K562 (cell line): ENCODE data around the gene PTPRG. TPM values are rescaled to one million over a fixed set of nuclear protein-coding genes. Genes with fewer than 3 reads are reported as not detected.

Experiments used
- ATAC-seq: fragments of 200-7000 bp; cut with Tn5 transposase; 3 replicates; pipeline ENCODE4 v1.9.1; 2020; ENCODE audit warnings: moderate library complexity
- BruUV-seq: library from RNA; stranded (reverse); fragments of 400-500 nt; replicated peaks from 2 replicates; lab custom pipeline; 2021; lab: Mats Ljungman, UMichigan
- CTCF ChIA-PET: fragments of 300-600 bp; formaldehyde crosslinking; extraction: SDS; loops from one replicate; lab custom pipeline; 2021; ENCODE audit warnings: low intra/inter-chr PET ratio; lab: Yijun Ruan, JAX
- POLR2A ChIA-PET: fragments of 300-600, 350-650 bp; sonication (Branson Sonifier 250); formaldehyde crosslinking; extraction: SDS; loops from one replicate; lab custom pipeline; 2021; ENCODE audit warnings: antibody characterized with exemption, inconsistent platforms; lab: Yijun Ruan, JAX
- DNase-seq, 4 experiments: peaks; one replicate each; pipeline versions ENCODE4 v3.0.0 to v3.0.0-alpha.2; 2011 to 2018; ENCODE audit warnings: low spot score in 3 of 4, mixed read lengths in 3 of 4; ENCODE audit errors: extremely low read depth in 1 of 4
- FAIRE-seq: peaks from 2 replicates; lab custom pipeline; 2011; peaks lifted over from hg19 to GRCh38; lab: Jason Lieb, UNC
- H2AFZ ChIP-seq: 2 replicates; pipeline ENCODE4 v1.6.0; 2011; ENCODE audit warnings: low read depth, low read length, control low read depth, inconsistent platforms
- H3K27ac ChIP-seq: fragments of 200-600 bp; 3 replicates; pipeline ENCODE4 v1.8.0; 2011; ENCODE audit warnings: low read depth, mild to moderate bottlenecking, control low read depth, inconsistent platforms, low read length, moderate library complexity, mixed read lengths; ENCODE audit errors: extremely low read depth
- H3K27me3 ChIP-seq, 2 experiments: fragments of 300-600 bp in 1 of 2; 2 replicates in 1 of 2; 3 replicates in 1 of 2; pipeline versions ENCODE4 v1.6.0 to v1.8.0; 2011; ENCODE audit warnings: inconsistent platforms in 2 of 2, low read length in 2 of 2, mild to moderate bottlenecking in 1 of 2, mixed read lengths in 1 of 2, moderate library complexity in 1 of 2; ENCODE audit not compliant: control insufficient read depth in 2 of 2, insufficient read depth in 2 of 2
- H3K36me3 ChIP-seq: fragments of 300-600 bp; 3 replicates; pipeline ENCODE4 v1.8.0; 2011; ENCODE audit warnings: mild to moderate bottlenecking, low read length, inconsistent platforms; ENCODE audit not compliant: control insufficient read depth, insufficient read depth
- H3K4me1 ChIP-seq, 2 experiments: fragments of 200-600 bp in 1 of 2; replicated peaks in 1 of 2; 2 replicates in 1 of 2; 3 replicates in 1 of 2; pipeline versions ENCODE4 v1.5.1 to v1.8.0; 2011; ENCODE audit warnings: inconsistent platforms in 2 of 2, low read length in 2 of 2, mild to moderate bottlenecking in 1 of 2, mixed read lengths in 1 of 2, moderate library complexity in 1 of 2; ENCODE audit not compliant: control insufficient read depth in 2 of 2, insufficient read depth in 2 of 2
- H3K4me2 ChIP-seq: 2 replicates; pipeline ENCODE4 v1.6.1; 2011; ENCODE audit warnings: low read length, control low read depth, inconsistent platforms, mixed read lengths; ENCODE audit not compliant: insufficient read depth
- H3K4me3 ChIP-seq: fragments of 200-600 bp; sonication (generic), shearing (Covaris generic); 2 replicates; pipeline ENCODE4 v1.5.1; 2016; ENCODE audit warnings: control low read depth, inconsistent platforms
- H3K79me2 ChIP-seq: fragments of 200-600 bp; 3 replicates; pipeline ENCODE4 v1.8.0; 2011; ENCODE audit warnings: low read length, inconsistent platforms; ENCODE audit not compliant: control insufficient read depth, insufficient read depth
- H3K9ac ChIP-seq, 2 experiments: 2 replicates each; pipeline versions ENCODE4 v1.6.0 to v1.6.1; 2011; ENCODE audit warnings: low read depth in 2 of 2, low read length in 2 of 2, control low read depth in 1 of 2, inconsistent platforms in 1 of 2, mild to moderate bottlenecking in 1 of 2, mixed read lengths in 1 of 2; ENCODE audit not compliant: insufficient read depth in 1 of 2
- H3K9me1 ChIP-seq: one replicate; pipeline ENCODE4 v1.6.0; 2011; ENCODE audit warnings: inconsistent platforms, mild to moderate bottlenecking, low read length, moderate library complexity; ENCODE audit not compliant: control insufficient read depth, insufficient read depth
- H3K9me3 ChIP-seq: replicated peaks from 2 replicates; pipeline ENCODE4 v1.5.1; 2011; ENCODE audit warnings: low read depth, low read length, inconsistent platforms; ENCODE audit not compliant: control insufficient read depth, insufficient read depth
- H4K20me1 ChIP-seq: replicated peaks from 2 replicates; pipeline ENCODE4 v1.6.1; 2011; ENCODE audit warnings: low read length, inconsistent platforms, mixed read lengths; ENCODE audit not compliant: control insufficient read depth, insufficient read depth
- ARNT ChIP-seq, 2 experiments: fragments of 450-650 bp; IDR thresholded peaks; 2 replicates each; pipeline ENCODE4 v1.6.1; 2016; ENCODE audit warnings: mild to moderate bottlenecking in 1 of 2
- CTCF ChIP-seq, 3 experiments: IDR thresholded peaks in 2 of 3; conservative IDR thresholded peaks in 1 of 3; 2 replicates each; pipeline ENCODE4 v1.5.1; 2011 to 2012; ENCODE audit warnings: low read length in 3 of 3, mild to moderate bottlenecking in 3 of 3, control low read depth in 2 of 3, improper control_type of control experiment in 1 of 3, inconsistent platforms in 1 of 3, low read depth in 1 of 3, mixed read lengths in 1 of 3, moderate library complexity in 1 of 3; ENCODE audit not compliant: insufficient read depth in 2 of 3
- DACH1 ChIP-seq: fragments of 450-650 bp; IDR thresholded peaks from 2 replicates; pipeline ENCODE4 v1.6.1; 2018; ENCODE audit not compliant: partially characterized antibody
- HNRNPL ChIP-seq: fragments of 200-400 bp; formaldehyde crosslinking; IDR thresholded peaks from 2 replicates; pipeline ENCODE4 v1.6.1; 2017; ENCODE audit warnings: low read depth, mild to moderate bottlenecking, low read length
- MAZ ChIP-seq, 2 experiments: fragments of 450-650 bp in 1 of 2; sonication (generic) in 1 of 2; formaldehyde crosslinking; IDR thresholded peaks in 1 of 2; conservative IDR thresholded peaks in 1 of 2; 2 replicates each; pipeline versions ENCODE4 v1.4.0 to v1.5.0; 2020; ENCODE audit warnings: mild to moderate bottlenecking in 1 of 2, missing genetic modification reagents in 1 of 2
- RAD21 ChIP-seq, 2 experiments: fragments of 250-450 bp in 1 of 2; fragments of 450-650 bp in 1 of 2; sonication (Bioruptor Pico) in 1 of 2; formaldehyde crosslinking in 1 of 2; IDR thresholded peaks in 1 of 2; conservative IDR thresholded peaks in 1 of 2; 2 replicates each; pipeline versions ENCODE4 v1.4.0 to v1.8.0; 2020 to 2022; ENCODE audit warnings: mild to moderate bottlenecking in 2 of 2, moderate library complexity in 1 of 2
- ZNF668 ChIP-seq: fragments of 250-450 bp; sonication (Bioruptor Pico); IDR thresholded peaks from 2 replicates; pipeline ENCODE4 v1.8.0; 2022; ENCODE audit warnings: mild to moderate bottlenecking, inconsistent platforms
- ZNF766 ChIP-seq: fragments of 200-800 bp; sonication (Bioruptor generic); conservative IDR thresholded peaks from 2 replicates; pipeline ENCODE4 v1.6.1; 2016; ENCODE audit warnings: missing genetic modification characterization, missing compliant biosample characterization
- WGBS: fragments of 100-300 bp; shearing (Covaris generic); methylation state at CpG from one replicate; pipeline ENCODE4 v1.1.6; 2016; ENCODE audit warnings: low coverage, mixed read lengths; ENCODE audit not compliant: insufficient coverage; ENCODE audit errors: missing lambda C conversion rate; 5-methylcytosine and 5-hydroxymethylcytosine counted together
- in situ Hi-C: fragments of 300-500 bp; cut with MboI; formaldehyde crosslinking; loops from 4 replicates; pipeline ENCODE4 v1.15.0; 2018; ENCODE audit warnings: inconsistent platforms, mixed read lengths
- intact Hi-C: fragments of 100-400 bp; cut with micrococcal nuclease; formaldehyde crosslinking; loops from 2 replicates; pipeline ENCODE4 v1.14.2; 2022
- polyA plus RNA-seq, 8 experiments: library from polyadenylated mRNA; depleted of rRNA in 4 of 8; stranded (reverse) in 5 of 8; unstranded in 3 of 8; fragments of >200 nt; fragmentation: Nextera tagmentation in 2 of 8; fragmentation: Illumina TruSeq in 1 of 8; extraction: Ambion mirVana in 2 of 8; extraction: Trizol in 1 of 8; gene quantifications; 2 replicates each; pipeline versions ENCODE4 v1.2.1 to v1.2.3, GENCODE V29; 2011 to 2014; ENCODE audit warnings: inconsistent platforms in 1 of 8, missing spikeins in 1 of 8
- total RNA-seq, 7 experiments: library from RNA; depleted of rRNA in 6 of 7; stranded (reverse); fragments of >200 nt in 6 of 7; fragmentation: Illumina TruSeq in 2 of 7; extraction: Trizol in 2 of 7; gene quantifications; 2 replicates each; pipeline versions ENCODE4 v1.2.1 to v1.2.3, GENCODE V29; 2011 to 2021; ENCODE audit warnings: low replicate concordance in 1 of 7

PTPRG gene
- total and polyA plus RNA-seq, 9 of the 15 experiments (the other 6 are each of a cell fraction or from before 2014, with no cell fraction given): 0.16 TPM; not detected in 8

- FAIRE-seq (no peak), DNase-seq (peak in 1 of 4 experiments; percentile 6), ATAC-seq (no peak)
- Histone ChIP-seq H3K9me3 (no peaks in the 10 kb centered on the region), H3K9me1 (no peaks in the 10 kb centered on the region), H3K27ac (no peak overlapping the region), H4K20me1 (no peaks in the 10 kb centered on the region), H3K36me3 (no peaks in the 10 kb centered on the region), H3K4me3 (no peak overlapping the region), H3K79me2 (no peaks in the 10 kb centered on the region), H3K4me1 (no peaks in the 10 kb centered on the region), H3K9ac (no peak overlapping the region), H3K4me2 (no peak overlapping the region), H3K27me3 (no peaks in the 10 kb centered on the region), H2AFZ (no peak overlapping the region)
- TF ChIP-seq DACH1 (peak; percentile 55), RAD21 (CRISPR knock-in tag; conservative IDR thresholded peaks at IDR 0.05 in 1 of 2, IDR thresholded peaks at IDR 0.05 in 1 of 2) (peak in 1 of 2 experiments; percentile 17; a peak in 1 of 4 replicates), CTCF (IDR thresholded peaks at IDR 0.05 in 2 of 3, conservative IDR thresholded peaks at IDR 0.05 in 1 of 3; ENCODE audit: insufficient read depth in 2 of 3, low read depth in 1 of 3, low read length in 3 of 3) (peak in 1 of 3 experiments; percentile 38; a peak in 4 of 6 replicates), ZNF766 (CRISPR knock-in tag) (no peak), ZNF668 (CRISPR knock-in tag) (no peak), ARNT (IDR thresholded peaks at IDR 0.05) (no peak), HNRNPL (no peak), MAZ (CRISPR knock-in tag; conservative IDR thresholded peaks at IDR 0.05 in 1 of 2, IDR thresholded peaks at IDR 0.05 in 1 of 2) (no peak)
- CTCF ChIA-PET: interaction anchor here (0.6 kb wide), 1 partner anchor 227 kb away, joined by 3 read pairs; no protein-coding TSS in a partner anchor
- BruUV-seq: no TSS peak
- intact Hi-C loops (loop anchor here (2.0 kb wide), 1 partner anchor 226 kb away; no protein-coding TSS in a partner anchor), in situ Hi-C loops (loop anchor here (10.0 kb wide), 1 partner anchor 222 kb away; no protein-coding TSS in a partner anchor)
- POLR2A ChIA-PET: interaction anchor here (1.0 kb wide), 1 partner anchor 86 kb away, joined by 3 read pairs; no protein-coding TSS in a partner anchor
- WGBS: 0% methylated on average over 2 of the region's 2 CpGs
Observed at GRCh38 chr3:62332835-62333244, 771.5 kb downstream of the PTPRG start.
